Dermis blood vessel endothelial cell (primary cell): ENCODE data around the gene GNA15. TPM values are rescaled to one million over a fixed set of nuclear protein-coding genes. Genes with fewer than 3 reads are reported as not detected.
"Not testable (repeated sequence)": the region's sequence is repeated elsewhere in the genome, so short reads cannot be mapped to it uniquely, and the experiment has no call there.

Experiments
- DNase-seq: peaks from one replicate; pipeline ENCODE4 v3.0.0; 2010
- total RNA-seq: library from RNA; depleted of rRNA; stranded (reverse); fragments of >200 nt; gene quantifications from 2 replicates; pipeline ENCODE4 v1.2.3, GENCODE V29; 2014

The GNA15 gene
- total RNA-seq, 1 donor from 2014 or later: under 0.01 TPM

DNA sequence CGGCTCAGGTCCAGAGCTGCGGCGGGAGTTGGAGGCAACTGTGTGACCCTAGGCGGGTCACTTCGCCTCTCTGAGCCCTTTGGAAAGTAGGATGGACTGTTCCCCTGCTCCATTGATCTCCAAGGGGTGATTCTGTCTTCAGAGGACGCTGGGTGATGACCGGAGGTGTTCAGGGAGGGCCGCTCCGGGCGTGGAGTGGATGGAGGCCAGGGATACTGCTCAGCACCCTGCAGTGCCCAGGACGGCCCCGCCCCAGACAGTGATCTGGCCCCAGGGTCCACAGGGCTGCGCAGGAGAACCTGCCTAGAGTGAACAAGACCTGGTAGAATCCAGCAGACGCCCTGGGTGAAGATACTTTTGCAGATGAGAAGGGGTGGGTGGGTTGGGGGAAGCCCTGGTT, 56.9 kb downstream of the GNA15 start:
- no peak for DNase-seq

- no peak for DNase-seq
Observed at GRCh38 chr19:3193256-3194105, 57.6 kb downstream of the GNA15 start.

GRCh38 chr19:3194106-3195087, 58.6 kb downstream of the GNA15 start:
- no peak for DNase-seq

DNA sequence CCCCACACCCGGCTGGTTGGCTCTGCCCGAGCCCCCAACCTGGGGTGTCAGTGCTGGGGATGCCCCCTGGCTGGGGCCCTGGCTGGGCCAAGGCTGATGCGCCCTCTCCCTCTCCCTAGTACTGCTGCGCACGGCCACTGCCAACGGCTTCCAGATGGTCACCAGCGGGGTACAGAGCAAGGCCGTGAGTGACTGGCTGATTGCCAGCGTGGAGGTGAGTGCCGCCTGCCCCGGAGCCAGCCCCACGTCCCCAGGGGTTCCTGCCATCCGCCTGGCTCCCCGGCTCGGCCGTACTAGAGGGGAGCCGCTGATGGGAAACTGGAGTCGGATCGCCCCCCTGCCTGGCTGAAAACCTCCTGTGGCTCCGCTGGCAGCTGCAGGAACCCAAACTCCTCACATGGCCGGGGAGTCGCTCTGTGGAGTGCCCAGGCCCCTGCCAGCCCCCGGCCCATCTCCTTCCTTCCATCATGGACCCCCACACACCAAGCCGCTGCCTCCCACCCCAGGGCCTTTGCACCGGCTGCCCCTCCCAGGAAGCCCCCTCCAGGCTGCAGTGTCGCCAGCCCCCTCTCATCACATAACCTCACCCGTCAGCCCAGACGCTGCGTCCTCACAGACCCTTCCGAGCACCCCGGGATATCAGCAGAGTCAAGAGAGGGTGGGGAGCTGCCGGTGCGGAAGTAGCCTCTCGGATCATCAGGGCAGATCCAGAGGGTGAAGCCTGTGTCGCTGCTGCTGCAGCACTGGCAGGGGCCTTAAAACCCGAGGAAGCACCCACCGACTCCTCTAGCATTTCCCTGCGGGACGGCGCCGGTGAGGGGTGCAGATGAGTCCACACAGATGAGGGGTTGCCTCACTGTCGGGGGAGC, 60.5 kb downstream of the GNA15 start:
- DNase-seq: no peak

DNA sequence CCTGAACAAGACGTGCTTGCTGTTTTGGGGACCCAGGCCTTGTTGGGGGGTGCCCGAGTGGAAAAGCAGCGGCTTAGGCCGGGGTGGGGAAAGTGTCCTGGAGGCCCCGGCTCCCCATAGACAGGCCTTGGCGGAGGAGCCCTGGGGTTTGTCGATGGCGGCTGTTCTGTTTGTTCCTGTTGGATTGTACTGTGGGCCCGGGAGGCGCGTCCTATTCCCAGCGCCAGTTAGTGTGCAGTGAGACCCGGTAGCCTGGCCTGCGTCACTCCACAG, 61.0 kb downstream of the GNA15 start:
- no peak for DNase-seq

DNA sequence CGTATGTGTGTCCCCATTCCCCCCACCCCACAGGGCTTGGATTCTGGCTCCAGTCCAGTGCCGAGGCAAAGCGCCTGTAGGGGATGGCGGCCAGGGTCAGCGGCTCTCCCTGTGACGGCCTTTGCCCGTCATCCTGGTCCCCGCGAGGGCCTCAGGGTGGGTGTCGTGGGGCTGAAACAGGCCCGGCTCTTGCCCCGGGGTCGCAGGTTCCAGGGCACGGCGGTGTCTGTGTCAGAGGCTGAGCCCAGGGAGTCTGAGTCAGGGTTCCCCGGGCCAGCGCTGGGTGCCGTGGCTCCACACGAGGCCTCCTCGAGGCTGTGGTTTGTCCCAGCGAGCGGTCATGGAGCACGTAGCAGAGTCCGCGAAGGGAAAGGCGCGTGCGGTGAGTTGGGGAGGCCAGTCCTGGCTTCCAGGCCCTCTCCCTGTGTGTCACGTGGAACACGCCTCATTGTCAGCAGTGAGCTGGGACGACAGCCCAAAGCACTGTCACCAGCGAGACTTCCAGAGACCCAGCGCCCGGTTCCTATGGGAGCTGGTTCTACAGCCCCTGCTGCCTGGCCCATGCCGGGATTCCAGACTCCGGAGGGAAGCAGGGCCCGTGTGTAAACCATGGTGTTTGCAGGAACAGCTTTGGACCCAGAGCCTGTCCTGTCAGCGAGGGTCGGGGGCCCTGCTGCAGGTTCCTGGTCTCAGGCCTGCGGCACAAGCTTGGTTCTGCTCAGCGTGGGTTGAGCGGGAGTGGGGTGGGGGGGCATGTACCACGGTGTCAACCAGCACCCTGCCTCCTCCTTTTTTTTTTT, 63.3 kb downstream of the GNA15 start:
- DNase-seq: no peak

GRCh38 chr19:3201072-3201700, 65.4 kb downstream of the GNA15 start:
- DNase-seq: no peak

DNA sequence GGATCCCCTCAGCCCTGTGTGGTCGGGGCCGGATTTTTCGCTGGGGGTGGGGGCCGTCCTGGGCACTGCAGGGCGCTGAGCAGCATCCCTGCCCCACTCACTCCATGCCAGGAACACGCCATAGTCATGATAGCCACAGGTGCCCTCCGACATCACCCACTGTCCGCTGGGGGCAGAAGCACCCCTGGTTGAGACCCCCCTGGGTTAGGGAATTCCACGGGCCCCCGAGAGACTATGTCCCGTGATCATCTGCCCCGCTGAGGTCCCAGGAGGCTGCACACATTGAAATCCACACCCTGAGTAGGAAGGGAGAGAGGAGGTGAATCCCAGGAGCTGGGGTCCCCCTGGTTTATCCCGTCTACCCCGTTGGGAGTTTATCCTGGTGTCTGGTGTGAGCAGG, 66.1 kb downstream of the GNA15 start:
- DNase-seq: no peak

GRCh38 chr19:3202346-3202745, 66.5 kb downstream of the GNA15 start:
- no peak for DNase-seq

- not testable (repeated sequence) for DNase-seq
Observed at GRCh38 chr19:3202895-3203294, 67.1 kb downstream of the GNA15 start.

DNA sequence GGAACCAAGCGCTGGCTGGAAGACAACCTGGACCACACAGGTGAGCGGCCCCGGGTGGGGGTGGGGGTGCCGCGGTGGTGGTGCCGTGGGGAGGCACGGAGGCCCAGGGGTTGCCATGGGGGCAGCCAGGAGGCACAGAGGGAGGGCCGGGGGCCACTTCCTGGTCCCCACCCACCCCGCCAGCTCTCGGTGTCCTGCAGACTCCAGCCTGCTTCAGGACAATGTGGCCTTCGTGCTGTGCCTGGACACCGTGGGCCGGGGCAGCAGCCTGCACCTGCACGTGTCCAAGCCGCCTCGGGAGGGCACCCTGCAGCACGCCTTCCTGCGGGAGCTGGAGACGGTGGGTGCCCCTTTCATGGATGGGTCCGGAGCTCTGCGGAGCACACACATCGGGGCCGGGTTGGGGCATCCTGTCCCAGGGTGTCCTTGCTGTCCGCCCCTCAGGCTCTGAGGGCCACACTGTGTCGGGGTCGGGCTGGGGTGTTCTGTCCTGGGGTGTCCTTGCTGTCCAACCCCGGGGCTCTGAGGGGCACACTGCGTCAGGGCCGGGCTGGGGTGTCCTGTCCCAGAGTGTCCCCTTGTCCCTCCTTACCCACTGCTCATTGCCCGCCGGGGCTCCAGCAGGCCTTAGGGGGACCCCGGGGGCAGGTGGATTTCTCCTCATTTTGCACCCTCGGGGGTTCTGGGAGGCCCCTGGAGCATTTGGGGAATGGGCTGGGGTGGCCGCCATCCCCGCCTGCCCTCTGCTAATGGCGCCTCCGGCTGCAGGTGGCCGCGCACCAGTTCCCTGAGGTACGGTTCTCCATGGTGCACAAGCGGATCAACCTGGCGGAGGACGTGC, 68.2 kb downstream of the GNA15 start:
- DNase-seq: no peak

GRCh38 chr19:3204646-3205275, 68.9 kb downstream of the GNA15 start:
- DNase-seq: no peak

GRCh38 chr19:3206216-3206953, 70.6 kb downstream of the GNA15 start:
- no peak for DNase-seq

DNA sequence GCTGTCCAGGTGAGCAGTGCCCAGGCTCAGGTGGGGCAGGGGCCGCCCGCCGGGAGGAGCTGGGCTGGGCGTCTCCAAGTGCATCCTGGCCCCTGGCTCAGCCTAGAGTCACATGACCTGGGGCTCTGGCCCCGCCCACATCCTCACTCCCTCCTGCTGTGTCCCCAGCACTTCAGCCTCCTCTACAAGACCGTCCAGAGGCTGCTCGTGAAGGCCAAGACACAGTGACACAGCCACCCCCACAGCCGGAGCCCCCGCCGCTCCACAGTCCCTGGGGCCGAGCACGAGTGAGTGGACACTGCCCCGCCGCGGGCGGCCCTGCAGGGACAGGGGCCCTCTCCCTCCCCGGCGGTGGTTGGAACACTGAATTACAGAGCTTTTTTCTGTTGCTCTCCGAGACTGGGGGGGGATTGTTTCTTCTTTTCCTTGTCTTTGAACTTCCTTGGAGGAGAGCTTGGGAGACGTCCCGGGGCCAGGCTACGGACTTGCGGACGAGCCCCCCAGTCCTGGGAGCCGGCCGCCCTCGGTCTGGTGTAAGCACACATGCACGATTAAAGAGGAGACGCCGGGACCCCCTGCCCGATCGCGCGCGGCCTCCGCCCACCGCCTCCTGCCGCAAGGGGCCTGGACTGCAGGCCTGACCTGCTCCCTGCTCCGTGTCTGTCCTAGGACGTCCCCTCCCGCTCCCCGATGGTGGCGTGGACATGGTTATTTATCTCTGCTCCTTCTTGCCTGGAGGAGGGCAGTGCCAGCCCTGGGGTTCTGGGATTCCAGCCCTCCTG, 71.8 kb downstream of the GNA15 start:
- DNase-seq: no peak

GRCh38 chr19:3208317-3209207, 72.7 kb downstream of the GNA15 start:
- DNase-seq: no peak

- peak; percentile 66 for DNase-seq
Observed at GRCh38 chr19:3210347-3211017, 74.6 kb downstream of the GNA15 start.

GRCh38 chr19:3211191-3211590, 75.4 kb downstream of the GNA15 start:
- DNase-seq: no peak
